ENCODE results near the gene GLI2. TPM values are rescaled to one million over a fixed set of nuclear protein-coding genes. Genes with fewer than 3 reads are reported as not detected.

GLI2 gene
- total RNA-seq, 6 experiments from 2014 or later = 0.09 to 0.73 (median 0.48) TPM

DNA sequence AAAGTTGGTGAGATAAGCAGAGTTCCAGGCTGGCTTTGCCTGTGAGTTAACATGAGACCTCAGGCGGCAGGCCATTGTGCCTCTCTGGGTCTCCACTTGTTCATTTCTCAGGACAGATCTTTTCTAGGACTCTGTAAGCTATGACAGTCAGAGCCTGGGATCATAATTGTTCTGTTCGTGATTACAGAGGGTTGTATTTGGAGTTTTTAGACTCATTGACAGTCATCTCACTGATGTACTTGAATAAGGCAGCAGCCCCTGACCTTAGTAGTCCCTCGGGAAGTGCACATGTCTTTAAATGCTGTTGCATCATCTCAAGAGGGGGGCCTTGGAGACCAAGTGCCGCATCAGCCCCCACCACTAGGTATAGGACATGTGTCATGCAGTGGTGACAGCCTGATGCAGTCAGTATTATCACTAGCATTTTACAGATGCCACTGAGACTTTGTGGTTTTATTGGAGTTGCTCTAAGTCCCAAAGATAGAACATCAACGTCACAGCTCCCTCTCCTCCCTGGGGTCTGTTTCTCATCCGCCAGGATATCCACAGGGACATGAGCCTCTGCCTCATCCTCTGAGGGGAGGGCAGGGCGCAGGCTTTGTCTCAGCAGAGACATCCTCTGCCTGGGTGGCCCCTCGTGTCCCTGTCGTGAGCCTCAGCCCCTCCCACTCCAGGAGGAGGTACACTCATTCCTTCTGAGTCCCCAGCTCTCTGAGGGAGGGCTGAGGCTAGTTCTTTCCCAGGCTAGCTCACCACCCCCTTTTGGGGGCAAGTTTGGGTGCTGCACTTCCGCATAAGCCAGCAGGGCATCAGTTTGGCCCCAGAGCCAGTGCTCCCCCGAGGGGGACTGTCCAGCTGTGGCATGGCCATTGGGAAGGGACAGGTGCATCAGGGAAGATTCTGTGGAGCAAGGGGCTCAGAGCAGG, 14.1 kb downstream of the GLI2 start:
- peak in 3 of 4 donors; percentile 7 to 55 (median 37) for ATAC-seq
- WGBS (ENCODE audit: insufficient coverage, low coverage, low lambda C conversion rate, missing lambda C conversion rate) = 30% methylated on average over 7 of the region's 11 CpGs
- Histone ChIP-seq H3K4me1 (no peaks in the 10 kb centered on the region), H3K4me3 (no peak overlapping the region), H3K9me3 (no peaks in the 10 kb centered on the region), H3K27ac (no peak overlapping the region), H3K27me3 (no peaks in the 10 kb centered on the region), H3K36me3 (no peaks in the 10 kb centered on the region)
- intact Hi-C loops (cut with DNase I) = no loop called here
- DNase-seq = no peak
- TF ChIP-seq, protein P1, sequence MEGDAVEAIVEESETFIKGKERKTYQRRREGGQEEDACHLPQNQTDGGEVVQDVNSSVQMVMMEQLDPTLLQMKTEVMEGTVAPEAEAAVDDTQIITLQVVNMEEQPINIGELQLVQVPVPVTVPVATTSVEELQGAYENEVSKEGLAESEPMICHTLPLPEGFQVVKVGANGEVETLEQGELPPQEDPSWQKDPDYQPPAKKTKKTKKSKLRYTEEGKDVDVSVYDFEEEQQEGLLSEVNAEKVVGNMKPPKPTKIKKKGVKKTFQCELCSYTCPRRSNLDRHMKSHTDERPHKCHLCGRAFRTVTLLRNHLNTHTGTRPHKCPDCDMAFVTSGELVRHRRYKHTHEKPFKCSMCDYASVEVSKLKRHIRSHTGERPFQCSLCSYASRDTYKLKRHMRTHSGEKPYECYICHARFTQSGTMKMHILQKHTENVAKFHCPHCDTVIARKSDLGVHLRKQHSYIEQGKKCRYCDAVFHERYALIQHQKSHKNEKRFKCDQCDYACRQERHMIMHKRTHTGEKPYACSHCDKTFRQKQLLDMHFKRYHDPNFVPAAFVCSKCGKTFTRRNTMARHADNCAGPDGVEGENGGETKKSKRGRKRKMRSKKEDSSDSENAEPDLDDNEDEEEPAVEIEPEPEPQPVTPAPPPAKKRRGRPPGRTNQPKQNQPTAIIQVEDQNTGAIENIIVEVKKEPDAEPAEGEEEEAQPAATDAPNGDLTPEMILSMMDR (IDR thresholded peaks at IDR 0.05) = no peak

DNA sequence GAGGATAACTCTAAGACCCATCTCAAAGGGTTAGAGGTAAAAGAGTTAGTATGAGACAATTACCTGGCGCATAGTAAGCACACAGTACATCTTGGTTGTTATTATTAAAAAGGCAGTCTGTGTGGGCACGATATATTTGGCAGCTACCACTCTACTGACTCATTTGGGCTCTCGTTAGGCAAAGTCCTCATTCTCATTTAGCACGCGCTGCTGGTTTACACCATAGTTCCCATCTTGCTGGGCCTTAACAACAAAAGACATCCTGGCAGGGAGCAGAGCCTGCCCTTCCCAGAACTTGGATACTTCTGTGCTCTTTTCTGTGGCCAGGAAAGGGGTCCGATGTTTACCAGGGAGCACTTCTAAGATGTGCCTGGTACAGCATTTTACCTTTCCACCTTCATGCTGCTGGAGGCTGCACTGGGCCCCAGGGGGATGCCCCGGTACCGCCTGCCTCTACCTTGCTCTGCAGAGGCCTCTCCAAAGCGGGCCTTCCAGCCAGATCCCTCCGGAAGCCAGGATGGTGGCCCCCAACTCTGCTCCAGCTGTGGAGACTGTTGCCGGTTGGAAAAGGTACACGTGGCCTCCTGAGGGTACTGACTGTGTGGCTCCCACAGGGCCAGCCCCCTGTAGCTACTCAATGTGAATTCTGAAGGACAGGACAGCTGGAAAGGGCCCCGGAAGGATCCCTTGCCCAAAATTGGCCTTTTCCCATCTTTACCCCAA, 15.0 kb downstream of the GLI2 start:
- intact Hi-C loops (cut with DNase I) = no loop called here
- no peak for DNase-seq
- no peak for TF ChIP-seq POLR2A (IDR thresholded peaks at IDR 0.05)
- TF ChIP-seq, protein P1 (IDR thresholded peaks at IDR 0.05) = no peak
- peak in 1 of 4 donors; percentile 20 for ATAC-seq
- no peaks in the 10 kb centered on the region for H3K9me3 ChIP-seq
- H3K4me3 ChIP-seq = no peak overlapping the region
- H3K27me3 ChIP-seq = no peaks in the 10 kb centered on the region
- no peaks in the 10 kb centered on the region for H3K36me3 ChIP-seq
- no peaks in the 10 kb centered on the region for H3K4me1 ChIP-seq
- WGBS (ENCODE audit: insufficient coverage, low coverage, low lambda C conversion rate, missing lambda C conversion rate) = 66% methylated on average over 5 of the region's 13 CpGs
- no peak overlapping the region for H3K27ac ChIP-seq

DNA sequence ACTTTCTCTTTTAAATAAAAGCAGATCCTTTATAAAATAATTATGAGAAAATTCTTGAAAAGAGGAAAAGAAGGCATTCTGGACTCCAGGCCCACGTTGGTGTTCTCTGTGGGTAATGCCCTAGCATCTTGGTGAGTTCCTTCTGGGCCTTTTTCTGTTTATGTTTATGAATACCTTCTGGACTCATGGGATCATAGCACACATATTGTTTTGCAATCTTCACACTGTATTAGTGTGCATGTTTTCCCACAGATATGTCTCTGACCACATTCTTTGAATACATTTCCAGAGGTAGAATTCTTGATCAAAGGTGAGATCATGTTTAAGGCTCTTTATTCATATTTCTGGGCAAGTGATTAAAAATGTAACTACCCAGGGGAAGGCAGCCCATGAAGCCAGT, 15.9 kb downstream of the GLI2 start:
- no peaks in the 10 kb centered on the region for H3K4me1 ChIP-seq
- no peaks in the 10 kb centered on the region for H3K9me3 ChIP-seq
- H3K27me3 ChIP-seq = no peaks in the 10 kb centered on the region
- no peak for ATAC-seq
- no peak overlapping the region for H3K4me3 ChIP-seq
- DNase-seq = peak in 1 of 3 donors; percentile 3
- WGBS (ENCODE audit: insufficient coverage, low coverage, low lambda C conversion rate, missing lambda C conversion rate) = 42% methylated on average over 1 of the region's 1 CpG
- intact Hi-C loops (cut with DNase I) = no loop called here
- TF ChIP-seq, protein P1 (IDR thresholded peaks at IDR 0.05) = no peak
- no peak for TF ChIP-seq POLR2A (IDR thresholded peaks at IDR 0.05)
- peaks cover 0 to 1% (median 0%) of the 10 kb centered on the region in 4 donors for H3K36me3 ChIP-seq
- H3K27ac ChIP-seq = no peak overlapping the region

DNA sequence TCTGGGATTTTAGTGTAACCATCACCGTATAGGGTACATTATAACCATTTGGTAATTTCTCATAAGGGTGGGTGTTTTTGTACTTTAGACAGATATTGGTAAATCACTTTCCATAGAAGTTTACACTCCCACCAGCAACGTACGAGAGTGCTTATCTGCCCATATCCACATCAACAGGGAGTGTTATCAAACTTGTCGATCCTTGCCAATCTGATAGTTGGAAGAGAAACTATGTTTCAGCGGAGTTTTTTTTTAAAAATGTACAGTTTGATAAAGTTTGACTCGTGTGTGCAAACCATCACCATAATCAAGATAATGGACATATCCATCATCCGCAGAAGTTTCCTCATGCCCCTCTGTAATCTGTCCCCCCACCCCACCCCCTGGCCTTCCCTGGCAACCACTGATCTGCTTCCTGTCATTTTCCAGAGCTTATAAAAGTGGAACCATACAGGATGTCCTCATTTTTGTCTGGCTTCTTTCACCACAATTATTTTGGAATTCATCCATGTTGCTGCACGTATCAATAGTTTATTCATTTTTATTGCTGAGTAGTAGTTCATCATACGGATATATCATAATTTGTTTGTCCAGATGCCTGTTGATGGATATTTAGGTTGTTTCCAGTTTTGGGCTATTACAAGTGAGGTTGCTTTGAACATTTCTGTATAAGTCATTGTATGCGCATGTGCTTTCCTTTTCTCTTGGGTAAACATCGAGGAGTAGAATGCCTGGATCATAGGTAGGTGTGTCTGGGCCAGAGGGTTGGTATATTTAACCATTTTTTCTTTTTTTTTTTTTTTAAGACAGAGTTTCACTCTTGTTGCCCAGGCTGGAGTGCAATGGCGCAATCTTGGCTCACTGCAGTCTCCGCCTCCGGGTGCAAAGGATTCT, 18.6 kb downstream of the GLI2 start:
- DNase-seq = no peak
- WGBS (ENCODE audit: insufficient coverage, low coverage, low lambda C conversion rate, missing lambda C conversion rate) = 62% methylated on average over 14 of the region's 14 CpGs
- no peak overlapping the region for H3K4me3 ChIP-seq

More for the DNA sequence above, 18.6 kb downstream of the GLI2 start:
- no peak for ATAC-seq
- Histone ChIP-seq H3K4me1 (no peaks in the 10 kb centered on the region), H3K27ac (no peak overlapping the region), H3K36me3 (peaks cover 0 to 1% (median 0%) of the 10 kb centered on the region in 4 donors), H3K9me3 (no peaks in the 10 kb centered on the region), H3K27me3 (no peaks in the 10 kb centered on the region)
- intact Hi-C loops (cut with DNase I) = no loop called here
- TF ChIP-seq, protein P1 (IDR thresholded peaks at IDR 0.05) = no peak
- TF ChIP-seq POLR2A (IDR thresholded peaks at IDR 0.05) = no peak

All from right lobe of liver (tissue), 6 donors.